ENCODE measurements around the gene EXOC3L4.

DNA sequence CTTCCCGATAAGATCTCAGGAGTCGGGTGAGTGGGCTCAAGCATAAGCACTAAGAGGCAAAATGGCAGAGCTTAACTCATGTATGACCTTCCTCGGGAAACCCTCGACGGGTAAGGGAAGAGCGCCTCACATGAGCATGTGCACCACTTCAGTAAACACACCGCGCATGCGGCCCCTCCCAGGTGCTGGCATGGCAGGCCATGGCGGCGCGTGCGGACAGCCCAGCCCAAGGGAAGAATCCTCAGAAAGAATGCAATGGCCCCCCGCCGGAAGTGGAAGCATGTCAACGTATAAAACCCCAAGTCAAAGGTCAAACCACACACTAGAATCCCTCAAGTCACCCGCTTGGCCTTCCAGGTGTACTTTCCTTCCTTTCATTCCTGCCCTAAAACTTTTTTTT is 22.1 kb downstream of the EXOC3L4 start:
- TF ChIP-seq POLR2AphosphoS5 (IDR thresholded peaks at IDR 0.05; ENCODE audit: low read depth, low read length) = no peak
- TF ChIP-seq, protein P1, sequence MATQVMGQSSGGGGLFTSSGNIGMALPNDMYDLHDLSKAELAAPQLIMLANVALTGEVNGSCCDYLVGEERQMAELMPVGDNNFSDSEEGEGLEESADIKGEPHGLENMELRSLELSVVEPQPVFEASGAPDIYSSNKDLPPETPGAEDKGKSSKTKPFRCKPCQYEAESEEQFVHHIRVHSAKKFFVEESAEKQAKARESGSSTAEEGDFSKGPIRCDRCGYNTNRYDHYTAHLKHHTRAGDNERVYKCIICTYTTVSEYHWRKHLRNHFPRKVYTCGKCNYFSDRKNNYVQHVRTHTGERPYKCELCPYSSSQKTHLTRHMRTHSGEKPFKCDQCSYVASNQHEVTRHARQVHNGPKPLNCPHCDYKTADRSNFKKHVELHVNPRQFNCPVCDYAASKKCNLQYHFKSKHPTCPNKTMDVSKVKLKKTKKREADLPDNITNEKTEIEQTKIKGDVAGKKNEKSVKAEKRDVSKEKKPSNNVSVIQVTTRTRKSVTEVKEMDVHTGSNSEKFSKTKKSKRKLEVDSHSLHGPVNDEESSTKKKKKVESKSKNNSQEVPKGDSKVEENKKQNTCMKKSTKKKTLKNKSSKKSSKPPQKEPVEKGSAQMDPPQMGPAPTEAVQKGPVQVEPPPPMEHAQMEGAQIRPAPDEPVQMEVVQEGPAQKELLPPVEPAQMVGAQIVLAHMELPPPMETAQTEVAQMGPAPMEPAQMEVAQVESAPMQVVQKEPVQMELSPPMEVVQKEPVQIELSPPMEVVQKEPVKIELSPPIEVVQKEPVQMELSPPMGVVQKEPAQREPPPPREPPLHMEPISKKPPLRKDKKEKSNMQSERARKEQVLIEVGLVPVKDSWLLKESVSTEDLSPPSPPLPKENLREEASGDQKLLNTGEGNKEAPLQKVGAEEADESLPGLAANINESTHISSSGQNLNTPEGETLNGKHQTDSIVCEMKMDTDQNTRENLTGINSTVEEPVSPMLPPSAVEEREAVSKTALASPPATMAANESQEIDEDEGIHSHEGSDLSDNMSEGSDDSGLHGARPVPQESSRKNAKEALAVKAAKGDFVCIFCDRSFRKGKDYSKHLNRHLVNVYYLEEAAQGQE (IDR thresholded peaks at IDR 0.05; ENCODE audit: insufficient read depth in 1 of 2, low read depth in 2 of 2, low read length in 2 of 2) = no peak
- TF ChIP-seq TAF1 (IDR thresholded peaks at IDR 0.05; ENCODE audit: borderline replicate concordance, insufficient read depth, low read length) = no peak
